Neural progenitor cell (in vitro differentiated cells): ENCODE results near the gene EIF4G3. TPM values are rescaled to one million over a fixed set of nuclear protein-coding genes. Genes with fewer than 3 reads are reported as not detected.

Source experiments
- DNase-seq: peaks from one replicate; pipeline ENCODE4 v3.0.0-alpha.2; 2016; ENCODE audit warnings: low spot score
- H2AFZ ChIP-seq: fragments of 200-600 bp; sonication (generic); replicated peaks from 2 replicates; pipeline ENCODE4 v1.6.1; 2016; ENCODE audit warnings: antibody characterized with exemption
- H3F3A ChIP-seq: fragments of 200-600 bp; sonication (generic); 2 replicates; pipeline ENCODE4 v1.6.1; 2016; ENCODE audit warnings: antibody characterized with exemption, low read depth
- H3K27ac ChIP-seq: fragments of 200-600 bp; sonication (generic); 2 replicates; pipeline ENCODE4 v1.5.1; 2016; ENCODE audit warnings: mild to moderate bottlenecking
- H3K27me3 ChIP-seq: fragments of 200-600 bp; sonication (generic); 2 replicates; pipeline ENCODE4 v1.6.1; 2016; ENCODE audit warnings: mild to moderate bottlenecking, moderate library complexity
- H3K36me3 ChIP-seq: fragments of 200-600 bp; sonication (generic); 2 replicates; pipeline ENCODE4 v1.5.1; 2016
- H3K4me1 ChIP-seq: fragments of 200-600 bp; sonication (generic); 2 replicates; pipeline ENCODE4 v1.6.1; 2016; ENCODE audit warnings: mixed run types
- H3K4me2 ChIP-seq: fragments of 200-600 bp; sonication (generic); 2 replicates; pipeline ENCODE4 v1.6.1; 2016
- H3K4me3 ChIP-seq: fragments of 200-600 bp; sonication (generic); 2 replicates; pipeline ENCODE4 v1.5.1; 2016
- H3K79me2 ChIP-seq: fragments of 200-600 bp; sonication (generic); 2 replicates; pipeline ENCODE4 v1.6.1; 2016; ENCODE audit warnings: low read depth
- H3K9ac ChIP-seq: fragments of 200-600 bp; sonication (generic); 2 replicates; pipeline ENCODE4 v1.6.1; 2016
- H3K9me3 ChIP-seq: fragments of 200-600 bp; sonication (generic); 2 replicates; pipeline ENCODE4 v1.5.1; 2016; ENCODE audit warnings: low read depth
- H4K20me1 ChIP-seq: fragments of 200-600 bp; sonication (generic); 2 replicates; pipeline ENCODE4 v1.6.1; 2016; ENCODE audit warnings: low read depth
- H3K27ac Mint-ChIP-seq: 3 replicates; pipeline ENCODE4 v1.8.0; 2021; ENCODE audit warnings: mixed read lengths
- H3K27me3 Mint-ChIP-seq: 2 replicates; pipeline ENCODE4 v1.8.0; 2022; ENCODE audit warnings: low read depth, mild to moderate bottlenecking, inconsistent platforms, moderate library complexity, mixed read lengths; ENCODE audit not compliant: insufficient read depth
- H3K36me3 Mint-ChIP-seq: 3 replicates; pipeline ENCODE4 v1.8.0; 2021; ENCODE audit warnings: mixed read lengths
- H3K4me1 Mint-ChIP-seq: 3 replicates; pipeline ENCODE4 v1.8.0; 2021; ENCODE audit warnings: mixed read lengths
- H3K4me3 Mint-ChIP-seq: 3 replicates; pipeline ENCODE4 v1.8.0; 2021; ENCODE audit warnings: mild to moderate bottlenecking, moderate library complexity, mixed read lengths
- H3K9me3 Mint-ChIP-seq: 3 replicates; pipeline ENCODE4 v1.8.0; 2020; ENCODE audit warnings: mixed read lengths
- CTCF ChIP-seq: fragments of 200-600 bp; sonication (generic); IDR thresholded peaks from 2 replicates; pipeline ENCODE4 v1.5.1; 2017; ENCODE audit warnings: antibody characterized with exemption, mild to moderate bottlenecking
- EZH2 ChIP-seq: fragments of 200-600 bp; sonication (generic); IDR thresholded peaks from 2 replicates; pipeline ENCODE4 v1.6.1; 2017; ENCODE audit warnings: antibody characterized with exemption, mild to moderate bottlenecking, moderate library complexity
- EZH2phosphoT487 ChIP-seq: fragments of 200-600 bp; sonication (generic); IDR thresholded peaks from 2 replicates; pipeline ENCODE4 v1.6.1; 2017; ENCODE audit warnings: antibody characterized with exemption
- total RNA-seq: library from RNA; depleted of rRNA; stranded (reverse); fragments of >200 nt; gene quantifications from 2 replicates; pipeline ENCODE4 v1.2.3, GENCODE V29; 2015; ENCODE audit warnings: low replicate concordance

Gene EIF4G3
- total RNA-seq, 1 donor from 2014 or later: 73.4 TPM

DNA sequence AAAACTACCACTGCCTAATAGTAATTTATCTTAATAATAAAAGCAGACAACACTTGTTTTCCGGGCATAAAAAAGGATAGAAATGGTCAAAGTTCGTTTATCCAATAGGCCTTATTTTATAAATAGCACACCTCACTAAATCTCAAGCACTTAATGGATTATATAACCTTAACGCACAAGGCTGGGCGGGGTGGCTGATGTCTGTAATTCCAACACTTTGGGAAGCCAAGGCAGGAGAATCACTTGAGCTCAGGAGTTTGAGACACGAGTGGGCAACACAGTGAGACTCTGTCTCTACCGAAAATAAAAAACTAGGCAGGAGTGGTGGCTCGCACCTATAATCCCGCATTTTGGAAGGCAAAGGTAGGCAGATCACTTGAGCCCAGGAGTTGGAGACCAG, 12.4 kb downstream of the EIF4G3 start:
- H3K27ac ChIP-seq: no peak overlapping the region
- no peak for TF ChIP-seq CTCF
- no peak for TF ChIP-seq EZH2
- no peak for TF ChIP-seq EZH2phosphoT487
- peaks cover 59% of the 10 kb centered on the region for H4K20me1 ChIP-seq
- no peaks in the 10 kb centered on the region for H3K9me3 ChIP-seq
- H3K4me2 ChIP-seq: no peak overlapping the region
- peaks cover 6% of the 10 kb centered on the region for H3K36me3 ChIP-seq
- H3K9ac ChIP-seq: no peak overlapping the region
- Mint-ChIP-seq H3K4me1 (peaks cover 2% of the 10 kb centered on the region), H3K4me3 (no peak overlapping the region), H3K27me3 (peaks cover 4% of the 10 kb centered on the region), H3K9me3 (peaks cover 2% of the 10 kb centered on the region), H3K27ac (no peak overlapping the region), H3K36me3 (peaks cover 46% of the 10 kb centered on the region)
- no peak overlapping the region for H3K4me3 ChIP-seq
- H2AFZ ChIP-seq: no peak overlapping the region
- H3K79me2 ChIP-seq: peaks cover 100% of the 10 kb centered on the region
- H3K27me3 ChIP-seq: no peaks in the 10 kb centered on the region
- no peaks in the 10 kb centered on the region for H3K4me1 ChIP-seq
- no peaks in the 10 kb centered on the region for H3F3A ChIP-seq
- no peak for DNase-seq

DNA sequence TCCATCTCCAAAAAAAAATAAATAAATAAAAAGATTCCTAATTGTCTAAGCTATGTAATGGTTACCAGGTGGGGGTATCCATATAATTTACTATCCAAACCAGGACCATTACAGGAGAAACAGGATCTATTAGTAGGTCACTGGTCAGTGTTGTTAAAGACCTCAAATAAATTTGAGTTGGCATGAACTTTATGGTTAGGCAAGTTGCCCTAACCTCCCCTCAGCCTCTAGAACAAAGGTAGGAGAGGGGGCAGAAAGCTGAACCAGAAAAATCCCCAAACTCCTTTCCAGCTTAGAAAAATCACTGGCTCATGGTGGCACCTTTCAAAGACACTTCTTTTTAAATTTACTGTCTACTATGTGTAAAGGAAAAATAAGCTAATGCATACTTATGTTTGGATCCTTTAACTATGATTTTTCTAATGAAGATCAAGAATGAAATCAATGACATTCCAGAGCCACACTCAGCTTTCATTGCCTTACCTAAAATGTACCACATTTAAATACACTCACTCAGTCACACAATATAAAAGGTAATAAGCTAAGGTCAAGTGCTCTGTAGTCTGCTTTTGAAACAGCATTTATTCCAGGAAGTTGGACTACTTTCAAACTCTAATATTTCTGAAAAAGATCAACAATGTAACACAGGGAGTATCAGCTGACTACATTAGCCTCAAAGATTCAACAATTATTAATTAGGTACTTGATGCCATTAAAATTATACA, 13.8 kb downstream of the EIF4G3 start:
- TF ChIP-seq EZH2phosphoT487: no peak
- Histone ChIP-seq H3K4me3 (no peak overlapping the region), H4K20me1 (peaks cover 58% of the 10 kb centered on the region), H3K27me3 (no peaks in the 10 kb centered on the region), H3K27ac (no peak overlapping the region), H3K9me3 (no peaks in the 10 kb centered on the region), H2AFZ (no peak overlapping the region), H3K36me3 (no peaks in the 10 kb centered on the region), H3K79me2 (peaks cover 100% of the 10 kb centered on the region), H3K4me1 (no peaks in the 10 kb centered on the region), H3K9ac (no peak overlapping the region), H3K4me2 (no peak overlapping the region), H3F3A (no peaks in the 10 kb centered on the region)
- DNase-seq: no peak
- Mint-ChIP-seq H3K4me3 (no peak overlapping the region), H3K9me3 (peaks cover 2% of the 10 kb centered on the region), H3K36me3 (peaks cover 46% of the 10 kb centered on the region), H3K27ac (peak overlapping the region; percentile 87), H3K4me1 (peaks cover 2% of the 10 kb centered on the region), H3K27me3 (peaks cover 4% of the 10 kb centered on the region)

DNA sequence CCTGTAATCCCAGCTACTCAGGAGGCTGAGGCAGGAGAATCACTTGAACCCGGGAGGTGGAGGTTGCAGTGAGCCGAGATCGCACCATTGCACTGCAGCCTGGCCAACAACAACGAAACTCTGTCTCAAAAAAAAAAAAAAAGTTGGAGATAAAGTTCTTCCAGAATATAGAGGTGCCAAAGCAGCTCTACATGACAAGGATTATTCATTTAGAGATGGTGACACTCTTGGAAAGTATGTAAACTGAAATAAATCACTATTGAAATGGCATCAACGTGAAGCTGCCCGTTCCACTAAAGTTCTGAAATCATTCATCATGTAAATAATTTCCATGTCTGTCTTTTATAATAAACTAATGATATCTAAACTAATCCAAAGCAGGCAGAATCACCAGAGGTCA, 14.9 kb downstream of the EIF4G3 start:
- no peaks in the 10 kb centered on the region for H3F3A ChIP-seq
- Mint-ChIP-seq H3K9me3 (peaks cover 2% of the 10 kb centered on the region), H3K27me3 (peaks cover 2% of the 10 kb centered on the region), H3K27ac (no peak overlapping the region), H3K4me3 (no peak overlapping the region), H3K4me1 (peaks cover 2% of the 10 kb centered on the region), H3K36me3 (peaks cover 42% of the 10 kb centered on the region)
- H3K79me2 ChIP-seq: peaks cover 100% of the 10 kb centered on the region
- no peak overlapping the region for H3K27ac ChIP-seq
- H3K9me3 ChIP-seq: no peaks in the 10 kb centered on the region
- no peak overlapping the region for H3K9ac ChIP-seq
- no peaks in the 10 kb centered on the region for H3K27me3 ChIP-seq
- no peak overlapping the region for H3K4me2 ChIP-seq
- no peak overlapping the region for H2AFZ ChIP-seq
- H3K36me3 ChIP-seq: no peaks in the 10 kb centered on the region
- no peaks in the 10 kb centered on the region for H3K4me1 ChIP-seq
- H3K4me3 ChIP-seq: no peak overlapping the region
- no peak for DNase-seq
- H4K20me1 ChIP-seq: peaks cover 62% of the 10 kb centered on the region
- TF ChIP-seq EZH2phosphoT487 (no peak), CTCF (no peak), EZH2 (no peak)

- Mint-ChIP-seq H3K27ac (no peak overlapping the region), H3K36me3 (peaks cover 35% of the 10 kb centered on the region), H3K27me3 (peaks cover 2% of the 10 kb centered on the region), H3K4me3 (no peak overlapping the region), H3K9me3 (peaks cover 2% of the 10 kb centered on the region), H3K4me1 (peaks cover 5% of the 10 kb centered on the region)
- Histone ChIP-seq H3K27me3 (no peaks in the 10 kb centered on the region), H3K4me2 (no peak overlapping the region), H3K36me3 (no peaks in the 10 kb centered on the region), H2AFZ (no peak overlapping the region), H3K9ac (no peak overlapping the region), H4K20me1 (peaks cover 70% of the 10 kb centered on the region), H3K9me3 (no peaks in the 10 kb centered on the region), H3K79me2 (peaks cover 100% of the 10 kb centered on the region), H3F3A (no peaks in the 10 kb centered on the region), H3K4me1 (no peaks in the 10 kb centered on the region), H3K4me3 (no peak overlapping the region), H3K27ac (no peak overlapping the region)
- TF ChIP-seq EZH2 (no peak), EZH2phosphoT487 (no peak), CTCF (no peak)
- DNase-seq: no peak
Observed at GRCh38 chr1:21160263-21160796, 16.4 kb downstream of the EIF4G3 start.
